NCI-H2196 (cell line): Measurements from ENCODE around the gene NF1.
A peak's percentile ranks its signal among the peaks of the same experiment; 100 is the strongest.
"Not testable (repeated sequence)": the region's sequence is repeated elsewhere in the genome, so short reads cannot be mapped to it uniquely, and the experiment has no call there.

Experiments used
- DNase-seq: peaks from one replicate; lab custom pipeline; 2025; ENCODE audit not compliant: unreplicated experiment; lab: John Stamatoyannopoulos, UW

The NF1 gene

GRCh38 chr17:31249835-31250141 lies 155.0 kb downstream of the NF1 start:
- no peak for DNase-seq

GRCh38 chr17:31250229-31250628 lies 155.5 kb downstream of the NF1 start:
- DNase-seq = no peak

- no peak for DNase-seq
Measured at GRCh38 chr17:31251105-31251969, 156.6 kb downstream of the NF1 start.

- DNase-seq = no peak
Measured at GRCh38 chr17:31251970-31252328, 157.2 kb downstream of the NF1 start.

- DNase-seq = no peak
Measured at GRCh38 chr17:31252741-31253140, 158.0 kb downstream of the NF1 start.

GRCh38 chr17:31254654-31255053 lies 159.9 kb downstream of the NF1 start:
- no peak for DNase-seq

GRCh38 chr17:31256936-31257335 lies 162.2 kb downstream of the NF1 start:
- no peak for DNase-seq

- DNase-seq = no peak
Measured at GRCh38 chr17:31260151-31260550, 165.4 kb downstream of the NF1 start.

GRCh38 chr17:31261601-31262000 lies 166.8 kb downstream of the NF1 start:
- no peak for DNase-seq

- not testable (repeated sequence) for DNase-seq
Measured at GRCh38 chr17:31262923-31263322, 168.1 kb downstream of the NF1 start.

- DNase-seq = no peak
Measured at GRCh38 chr17:31266042-31266441, 171.3 kb downstream of the NF1 start.

- DNase-seq = no peak
Measured at GRCh38 chr17:31269036-31269577, 174.3 kb downstream of the NF1 start.

GRCh38 chr17:31269578-31269983 lies 174.8 kb downstream of the NF1 start:
- DNase-seq = peak; percentile 1

- DNase-seq = no peak
Measured at GRCh38 chr17:31272236-31272635, 177.5 kb downstream of the NF1 start.

GRCh38 chr17:31272803-31273202 lies 178.0 kb downstream of the NF1 start:
- DNase-seq = no peak

GRCh38 chr17:31273516-31273915 lies 178.7 kb downstream of the NF1 start:
- DNase-seq = no peak

GRCh38 chr17:31274252-31274651 lies 179.5 kb downstream of the NF1 start:
- peak; percentile 22 for DNase-seq

GRCh38 chr17:31275116-31275515 lies 180.3 kb downstream of the NF1 start:
- DNase-seq = no peak

GRCh38 chr17:31279401-31279800 lies 184.6 kb downstream of the NF1 start:
- DNase-seq = no peak

- DNase-seq = no peak
Measured at GRCh38 chr17:31281061-31281460, 186.3 kb downstream of the NF1 start.

GRCh38 chr17:31283841-31284240 lies 189.1 kb downstream of the NF1 start:
- DNase-seq = no peak

GRCh38 chr17:31286587-31286986 lies 191.8 kb downstream of the NF1 start:
- no peak for DNase-seq

GRCh38 chr17:31287932-31288331 lies 193.2 kb downstream of the NF1 start:
- DNase-seq = not testable (repeated sequence)
